HG03175 (cell line): ENCODE measurements around the gene PPARGC1A.

Experiments
- ATAC-seq: cut with Tn5 transposase; IDR thresholded peaks from one replicate; pipeline ENCODE4 v1.9.1; 2021; ENCODE audit warnings: mild to moderate bottlenecking, moderate library complexity; ENCODE audit not compliant: unreplicated experiment

The PPARGC1A gene

DNA sequence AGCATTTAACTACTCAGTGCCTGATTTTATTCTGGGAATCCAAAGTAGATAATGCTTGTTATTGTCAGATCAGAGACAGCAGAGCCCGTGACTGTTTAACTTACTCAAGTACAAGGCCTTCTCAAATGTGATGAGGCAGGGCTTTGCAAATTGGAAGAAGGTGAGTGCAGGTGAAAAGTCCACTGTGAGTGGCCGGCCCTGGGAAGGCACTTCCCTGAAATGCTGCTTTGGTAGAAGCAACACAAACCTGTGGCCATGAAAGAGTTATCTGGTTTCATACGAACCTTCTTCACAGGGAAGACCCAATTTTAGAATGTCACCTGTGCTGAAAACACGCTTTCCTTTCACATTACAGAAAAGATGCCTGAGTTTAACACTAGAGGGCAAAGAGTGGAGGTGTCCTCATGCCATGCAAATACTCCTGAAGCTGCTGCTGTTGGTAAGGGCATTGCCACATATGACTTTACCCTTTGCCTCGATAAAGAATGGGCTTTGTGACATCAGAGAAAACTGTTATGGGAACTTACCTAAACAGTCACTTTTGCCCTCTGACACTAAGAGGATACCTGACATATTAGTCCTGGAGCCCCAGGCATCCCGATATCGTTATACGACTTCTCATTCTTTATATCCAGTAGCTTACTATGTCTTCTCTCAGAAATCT lies 8.0 kb downstream of the PPARGC1A start:
- no peak for ATAC-seq

DNA sequence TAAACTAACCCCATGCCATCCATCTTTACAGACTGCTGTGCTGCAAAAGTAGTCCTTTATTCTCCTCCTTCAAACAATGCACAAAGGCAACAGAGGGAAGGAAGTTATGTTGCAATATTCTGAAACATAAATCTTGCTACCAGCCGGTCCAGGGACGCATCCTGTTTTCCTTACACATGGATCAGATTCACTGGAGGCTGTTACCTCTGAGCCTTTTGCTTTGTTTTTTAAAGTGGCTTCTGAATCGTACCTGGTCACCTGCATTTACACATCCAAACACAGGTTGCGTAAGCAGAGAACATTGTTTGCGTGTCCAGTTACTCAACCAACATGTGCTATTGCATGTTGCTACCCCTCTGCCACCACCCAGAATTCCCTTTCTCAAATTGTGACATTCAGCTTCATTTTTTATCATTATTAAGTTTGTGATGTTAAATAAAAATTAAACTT lies 8.8 kb downstream of the PPARGC1A start:
- ATAC-seq: no peak

- ATAC-seq: no peak
These were observed 10.7 kb downstream of the PPARGC1A start for GRCh38 chr4:23878912-23879732.

- no peak for ATAC-seq
These were observed 11.5 kb downstream of the PPARGC1A start for GRCh38 chr4:23878246-23878891.

- no peak for ATAC-seq
These were observed 12.1 kb downstream of the PPARGC1A start for GRCh38 chr4:23877758-23878229.

DNA sequence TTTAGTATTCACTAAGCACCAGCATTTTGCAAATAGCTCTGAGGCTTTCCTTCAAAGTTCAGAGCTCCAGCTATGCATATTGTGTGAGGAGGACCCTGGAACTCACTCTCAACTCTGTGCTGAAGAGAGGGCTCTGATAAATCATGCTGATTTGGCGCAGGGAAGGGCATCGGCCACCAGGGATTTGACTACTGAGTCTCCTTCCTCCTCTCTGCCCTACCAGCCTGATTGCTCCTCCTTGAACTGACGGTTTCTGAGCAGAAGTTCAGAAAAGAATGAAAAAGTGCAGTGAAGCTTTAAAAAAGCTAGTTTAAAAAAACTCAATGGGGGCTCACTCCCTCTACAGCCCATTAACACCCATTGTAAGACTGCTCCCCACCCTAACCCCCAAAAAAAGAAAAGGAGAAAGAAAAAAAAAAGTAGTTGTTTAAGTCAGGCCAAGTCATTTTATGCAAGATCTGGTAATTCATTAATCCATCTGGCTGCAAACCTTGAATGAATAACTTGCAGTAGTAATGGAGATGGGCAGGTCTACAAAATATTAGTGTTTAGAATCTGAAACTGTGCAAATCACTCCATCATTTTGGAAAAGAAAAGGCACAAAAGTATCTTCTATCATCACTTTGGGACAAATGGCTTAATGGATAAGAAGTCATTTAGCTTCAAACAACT lies 13.3 kb downstream of the PPARGC1A start:
- no peak for ATAC-seq

DNA sequence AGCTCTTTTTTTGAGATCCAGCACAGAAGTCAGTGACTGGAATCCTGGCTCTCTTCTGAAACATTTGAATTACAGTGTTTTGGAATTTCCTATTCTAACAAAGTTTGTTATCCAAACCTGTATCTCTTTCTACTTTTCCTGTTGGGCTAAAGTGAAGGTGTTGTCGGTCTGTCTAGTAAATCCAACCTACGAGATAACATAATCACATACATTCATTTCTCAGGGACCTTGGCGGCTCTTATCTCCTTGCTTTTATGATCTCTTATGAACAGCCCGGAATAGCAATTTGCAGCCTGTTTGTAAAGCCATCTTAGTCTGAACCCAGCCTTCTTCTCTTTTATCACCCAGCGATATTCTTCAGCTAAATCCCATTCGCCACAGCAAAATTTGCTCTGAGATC lies 14.5 kb downstream of the PPARGC1A start:
- no peak for ATAC-seq

GRCh38 chr4:23874536-23874901 lies 15.3 kb downstream of the PPARGC1A start:
- ATAC-seq: no peak

- no peak for ATAC-seq
These were observed 15.9 kb downstream of the PPARGC1A start for GRCh38 chr4:23873717-23874535.

- ATAC-seq: no peak
These were observed 18.4 kb downstream of the PPARGC1A start for GRCh38 chr4:23871426-23871825.

- no peak for ATAC-seq
These were observed 23.3 kb downstream of the PPARGC1A start for GRCh38 chr4:23866450-23867075.

DNA sequence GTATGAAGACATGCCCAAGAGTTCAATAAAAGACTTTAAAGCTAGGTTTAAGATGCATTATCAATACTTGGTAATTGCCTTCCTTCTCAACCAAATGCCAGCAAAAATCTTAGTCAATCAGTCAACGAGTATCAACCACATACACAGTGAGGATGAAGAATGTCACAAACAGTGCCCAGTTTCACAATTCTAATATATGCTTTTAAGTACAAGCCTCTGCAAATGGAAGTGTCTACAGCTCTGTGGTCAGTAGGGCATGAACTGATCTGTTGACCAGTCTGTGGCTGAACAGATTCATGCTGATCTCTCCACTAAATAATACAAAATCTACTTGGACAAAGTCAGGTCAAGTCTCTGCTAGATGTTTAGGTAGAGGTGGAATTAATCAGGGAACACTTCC lies 27.9 kb downstream of the PPARGC1A start:
- no peak for ATAC-seq

GRCh38 chr4:23860919-23861318 lies 28.9 kb downstream of the PPARGC1A start:
- no peak for ATAC-seq

GRCh38 chr4:23857367-23857959 lies 32.4 kb downstream of the PPARGC1A start:
- ATAC-seq: no peak

DNA sequence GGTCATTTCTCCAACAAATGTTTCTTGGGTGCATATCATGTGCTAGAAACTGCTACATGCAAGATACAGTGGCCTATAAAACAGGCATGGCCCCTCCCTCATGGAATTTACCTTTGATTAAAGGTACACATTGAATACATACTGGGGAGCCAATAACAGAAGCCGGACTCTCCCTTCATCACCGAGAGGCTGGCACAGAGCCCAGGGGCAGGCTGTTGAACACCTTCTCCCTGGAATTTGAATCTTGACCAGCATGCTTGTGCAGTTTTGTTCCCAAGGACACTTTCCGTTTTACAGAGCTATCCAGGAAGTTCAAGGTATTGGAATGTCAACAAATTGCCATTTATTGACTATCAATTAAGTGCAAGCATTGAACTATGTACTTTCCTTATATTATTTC lies 33.2 kb downstream of the PPARGC1A start:
- ATAC-seq: no peak

DNA sequence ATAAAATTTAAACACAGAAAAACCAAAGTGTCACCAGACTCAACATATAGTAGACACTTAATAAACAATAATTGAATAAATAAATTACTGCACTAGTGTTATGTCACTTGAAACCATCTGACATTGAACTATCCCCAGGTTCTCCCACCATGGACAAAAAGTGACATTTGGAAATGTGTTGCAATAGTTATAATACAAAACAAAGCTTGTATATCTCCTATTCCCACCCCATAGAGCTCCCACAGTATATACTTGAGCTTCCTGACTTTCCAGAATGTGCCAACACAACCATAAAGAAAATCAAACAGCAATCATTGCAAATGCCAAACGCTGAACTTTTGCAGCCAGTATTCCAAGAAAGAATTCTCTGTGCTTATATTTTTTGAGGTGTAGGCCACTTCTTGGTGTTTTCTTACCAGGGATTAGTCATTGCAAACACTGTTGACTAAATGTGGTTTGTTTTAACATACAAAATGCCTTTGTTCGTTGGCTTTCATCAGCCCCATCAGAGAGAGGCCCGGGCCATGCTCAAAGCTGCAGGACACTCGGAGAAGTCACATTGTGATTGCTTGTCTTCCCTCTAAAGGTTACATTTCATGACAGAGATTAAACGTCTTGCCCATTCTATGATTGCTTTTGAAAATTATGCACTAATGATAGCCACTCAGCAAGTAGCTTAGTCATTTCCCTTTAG lies 33.8 kb downstream of the PPARGC1A start:
- no peak for ATAC-seq

GRCh38 chr4:23853986-23854660 lies 35.7 kb downstream of the PPARGC1A start:
- no peak for ATAC-seq

- ATAC-seq: no peak
These were observed 38.4 kb downstream of the PPARGC1A start for GRCh38 chr4:23851464-23851863.
